ENCODE measurements around the gene CAPS2. TPM values are rescaled to one million over a fixed set of nuclear protein-coding genes. Genes with fewer than 3 reads are reported as not detected.

Gene CAPS2
- total and polyA plus RNA-seq, 2 experiments from 2014 or later, result 2.9 to 7.4 TPM

Other genes starting within 250 kb of the CAPS2 start
- gene KCNC2, start 120.5 kb downstream of the CAPS2 start, total RNA-seq (2014; rRNA removed; shearing (Covaris generic)), result 0.10 TPM in 1 of 2 replicates, not detected in the other
- not detected in 2 replicates for gene KCNC2, start 120.5 kb downstream of the CAPS2 start, polyA plus RNA-seq (2016; fragmentation: Nextera tagmentation; extraction: Ambion mirVana)
- not detected in 2 replicates for gene GLIPR1L1, start 4.3 kb upstream of the CAPS2 start, total RNA-seq (2014; rRNA removed; shearing (Covaris generic))
- gene GLIPR1L1, start 4.3 kb upstream of the CAPS2 start, polyA plus RNA-seq (2016; fragmentation: Nextera tagmentation; extraction: Ambion mirVana), result 3.1 and 4.4 TPM in 2 replicates
- gene GLIPR1L2, start 60.8 kb upstream of the CAPS2 start, total RNA-seq (2014; rRNA removed; shearing (Covaris generic)), result not detected in 2 replicates
- 0.08 and 0.12 TPM in 2 replicates for gene GLIPR1L2, start 60.8 kb upstream of the CAPS2 start, polyA plus RNA-seq (2016; fragmentation: Nextera tagmentation; extraction: Ambion mirVana)
- 0.03 and 0.04 TPM in 2 replicates for gene GLIPR1, start 150.4 kb upstream of the CAPS2 start, total RNA-seq (2014; rRNA removed; shearing (Covaris generic))
- gene GLIPR1, start 150.4 kb upstream of the CAPS2 start, polyA plus RNA-seq (2016; fragmentation: Nextera tagmentation; extraction: Ambion mirVana), result 4.8 and 6.1 TPM in 2 replicates
- gene KRR1, start 181.3 kb upstream of the CAPS2 start, total RNA-seq (2014; rRNA removed; shearing (Covaris generic)), result 37.4 and 55.7 TPM in 2 replicates
- gene KRR1, start 181.3 kb upstream of the CAPS2 start, polyA plus RNA-seq (2016; fragmentation: Nextera tagmentation; extraction: Ambion mirVana), result 113 and 120 TPM in 2 replicates